ENCODE measurements around the gene LRP1B. TPM values are rescaled to one million over a fixed set of nuclear protein-coding genes. Genes with fewer than 3 reads are reported as not detected.
A peak's percentile ranks its signal among the peaks of the same experiment; 100 is the strongest.

LRP1B gene
- polyA plus RNA-seq, 1 donor from 2014 or later, result 12.7 TPM

GRCh38 chr2:142100139-142100873 is 30.5 kb downstream of the LRP1B start:
- Histone ChIP-seq H3K4me2 (ENCODE audit: low read length) (peak overlapping the region; percentile 33), H3K9me3 (ENCODE audit: low read length) (no peaks in the 10 kb centered on the region), H3K9ac (ENCODE audit: low read length) (no peak overlapping the region), H3K4me3 (ENCODE audit: low read length) (peak overlapping the region; percentile 43), H3K9me2 (ENCODE audit: insufficient read depth, low read length) (no peaks in the 10 kb centered on the region), H2AFZ (ENCODE audit: low read depth, low read length) (no peak overlapping the region), H4K20me1 (ENCODE audit: insufficient read depth) (no peaks in the 10 kb centered on the region), H3F3A (ENCODE audit: insufficient read depth, low read length, poor library complexity, severe bottlenecking) (peaks cover 6% of the 10 kb centered on the region), H3K36me3 (ENCODE audit: insufficient read depth, low read length) (no peaks in the 10 kb centered on the region), H3K27ac (ENCODE audit: low read length) (peak overlapping the region; percentile 47), H3K79me2 (replicated peaks; ENCODE audit: insufficient read depth, low read length) (no peaks in the 10 kb centered on the region), H3K27me3 (ENCODE audit: insufficient read depth, low read depth, low read length) (no peaks in the 10 kb centered on the region)
- no peak for TF ChIP-seq EZH2 (IDR thresholded peaks at IDR 0.05; ENCODE audit: borderline replicate concordance, insufficient read depth, low read length, poor library complexity, severe bottlenecking)
- no peak for TF ChIP-seq SMC3 (conservative IDR thresholded peaks at IDR 0.05; ENCODE audit: poor library complexity)
- peak; percentile 79 for TF ChIP-seq EP300 (conservative IDR thresholded peaks at IDR 0.05; ENCODE audit: poor library complexity, severe bottlenecking)
- no peak for TF ChIP-seq MXI1 (conservative IDR thresholded peaks at IDR 0.05; ENCODE audit: poor library complexity, severe bottlenecking)
- no peak for TF ChIP-seq TAF1 (IDR thresholded peaks at IDR 0.05; ENCODE audit: low read depth)
- peak; percentile 18 for TF ChIP-seq RAD21 (conservative IDR thresholded peaks at IDR 0.05)
- peak; percentile 85 for TF ChIP-seq POLR2AphosphoS5 (IDR thresholded peaks at IDR 0.05)
- peak; percentile 52 for TF ChIP-seq REST (IDR thresholded peaks at IDR 0.05; ENCODE audit: borderline replicate concordance)

DNA sequence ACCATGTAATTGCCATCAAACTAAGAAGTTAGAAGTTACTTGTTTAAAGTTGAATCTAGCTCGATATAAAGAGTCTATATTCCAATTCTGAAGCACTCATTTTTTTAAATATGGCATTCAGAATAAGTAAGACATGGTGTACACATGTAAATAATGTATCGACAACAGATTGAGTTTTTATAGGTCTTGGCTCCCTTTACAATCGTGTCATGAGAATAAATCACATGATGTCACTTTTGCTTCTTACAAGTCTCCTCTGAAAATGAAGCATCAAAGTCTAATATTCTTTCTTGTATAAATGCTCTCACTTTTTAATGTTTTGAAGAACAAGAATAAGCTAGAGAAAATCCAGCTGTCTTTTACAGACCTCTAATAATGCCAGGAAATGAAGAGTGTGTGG is 33.1 kb downstream of the LRP1B start:
- Histone ChIP-seq H3K9me3 (ENCODE audit: low read length) (no peaks in the 10 kb centered on the region), H3K9me2 (ENCODE audit: insufficient read depth, low read length) (no peaks in the 10 kb centered on the region), H2AFZ (ENCODE audit: low read depth, low read length) (no peak overlapping the region), H3K79me2 (replicated peaks; ENCODE audit: insufficient read depth, low read length) (no peaks in the 10 kb centered on the region), H3K27me3 (ENCODE audit: insufficient read depth, low read depth, low read length) (no peaks in the 10 kb centered on the region), H3K4me3 (ENCODE audit: low read length) (no peak overlapping the region), H3K36me3 (ENCODE audit: insufficient read depth, low read length) (no peaks in the 10 kb centered on the region), H3K9ac (ENCODE audit: low read length) (no peak overlapping the region), H4K20me1 (ENCODE audit: insufficient read depth) (no peaks in the 10 kb centered on the region), H3K4me2 (ENCODE audit: low read length) (no peak overlapping the region), H3F3A (ENCODE audit: insufficient read depth, low read length, poor library complexity, severe bottlenecking) (peaks cover 6% of the 10 kb centered on the region), H3K27ac (ENCODE audit: low read length) (no peak overlapping the region)
- no peak for TF ChIP-seq MXI1 (conservative IDR thresholded peaks at IDR 0.05; ENCODE audit: poor library complexity, severe bottlenecking)
- no peak for TF ChIP-seq TAF1 (IDR thresholded peaks at IDR 0.05; ENCODE audit: low read depth)
- TF ChIP-seq EZH2 (IDR thresholded peaks at IDR 0.05; ENCODE audit: borderline replicate concordance, insufficient read depth, low read length, poor library complexity, severe bottlenecking), result no peak
- no peak for TF ChIP-seq REST (IDR thresholded peaks at IDR 0.05; ENCODE audit: borderline replicate concordance)
- TF ChIP-seq EP300 (conservative IDR thresholded peaks at IDR 0.05; ENCODE audit: poor library complexity, severe bottlenecking), result no peak
- TF ChIP-seq SMC3 (conservative IDR thresholded peaks at IDR 0.05; ENCODE audit: poor library complexity), result no peak
- no peak for TF ChIP-seq CTCF (IDR thresholded peaks at IDR 0.05; ENCODE audit: poor library complexity, severe bottlenecking)
- TF ChIP-seq POLR2AphosphoS5 (IDR thresholded peaks at IDR 0.05), result no peak
- no peak for TF ChIP-seq RAD21 (conservative IDR thresholded peaks at IDR 0.05)

Measured in neural cell (in vitro differentiated cells).